Activated naive CD4-positive, alpha-beta T cell treated with anti-CD3 and anti-CD28 coated beads, Interleukin-2, amount 50 U/mL, for 72 hours (primary cell): Measurements from ENCODE around the gene UCHL3. TPM values are rescaled to one million over a fixed set of nuclear protein-coding genes. Genes with fewer than 3 reads are reported as not detected.
A peak's percentile ranks its signal among the peaks of the same experiment; 100 is the strongest.

Experiments
- ATAC-seq, 2 donors: fragments of 150-1000 bp; cut with Tn5 transposase; 2 replicates each; pipeline ENCODE4 v1.10.0; 2021; ENCODE audit warnings: mild to moderate bottlenecking in 2 of 2, moderate library complexity in 2 of 2
- DNase-seq, 2 donors: peaks; one replicate each; pipeline ENCODE4 v3.0.0; 2021 to 2022; ENCODE audit warnings: low spot score in 2 of 2
- H3K27ac Mint-ChIP-seq, 2 donors: one replicate each; pipeline ENCODE4 v1.8.0; 2022; ENCODE audit warnings: mild to moderate bottlenecking in 2 of 2, mixed read lengths in 2 of 2
- H3K36me3 Mint-ChIP-seq, 2 donors: one replicate each; pipeline ENCODE4 v1.8.0; 2022; ENCODE audit warnings: mixed read lengths in 2 of 2
- H3K9me3 Mint-ChIP-seq, 2 donors: one replicate each; pipeline ENCODE4 v1.8.0; 2022; ENCODE audit warnings: mixed read lengths in 2 of 2
- total RNA-seq, 2 donors: library from RNA; stranded (reverse); gene quantifications; one replicate each; pipeline ENCODE4 v1.2.3, GENCODE V29; 2022

Gene UCHL3
- total RNA-seq, 2 donors from 2014 or later = 41.9 to 46.7 TPM

GRCh38 chr13:75587679-75588078 is 38.1 kb downstream of the UCHL3 start:
- Mint-ChIP-seq H3K27ac (no peak overlapping the region), H3K36me3 (peaks cover 24 to 39% of the 10 kb centered on the region in 2 donors), H3K9me3 (peaks cover 13 to 17% of the 10 kb centered on the region in 2 donors)
- DNase-seq (no peak), ATAC-seq (no peak)

- H3K36me3 Mint-ChIP-seq = peaks cover 11 to 25% of the 10 kb centered on the region in 2 donors
- no peak for ATAC-seq
Observed at GRCh38 chr13:75596657-75597182, 47.1 kb downstream of the UCHL3 start.

GRCh38 chr13:75600371-75600770 is 50.8 kb downstream of the UCHL3 start:
- H3K36me3 Mint-ChIP-seq = peaks cover 11 to 23% of the 10 kb centered on the region in 2 donors
- H3K27ac Mint-ChIP-seq = no peak overlapping the region
- DNase-seq (no peak), ATAC-seq (no peak)
- H3K9me3 Mint-ChIP-seq = no peaks in the 10 kb centered on the region

More at GRCh38 chr13:75596657-75597182, 47.1 kb downstream of the UCHL3 start:
- Mint-ChIP-seq H3K9me3 (no peaks in the 10 kb centered on the region), H3K27ac (no peak overlapping the region)
- DNase-seq = no peak

- Mint-ChIP-seq H3K27ac (no peak overlapping the region), H3K9me3 (no peaks in the 10 kb centered on the region), H3K36me3 (peaks cover 13% of the 10 kb centered on the region in 2 donors)
- DNase-seq (no peak), ATAC-seq (no peak)
Observed at GRCh38 chr13:75603038-75603437, 53.4 kb downstream of the UCHL3 start.

- H3K27ac Mint-ChIP-seq = no peak overlapping the region
- ATAC-seq = no peak
- DNase-seq = no peak
- H3K9me3 Mint-ChIP-seq = no peaks in the 10 kb centered on the region
- peaks cover 10 to 13% of the 10 kb centered on the region in 2 donors for H3K36me3 Mint-ChIP-seq
Observed at GRCh38 chr13:75607447-75607846, 57.9 kb downstream of the UCHL3 start.

GRCh38 chr13:75610466-75610865 is 60.9 kb downstream of the UCHL3 start:
- Mint-ChIP-seq H3K9me3 (no peaks in the 10 kb centered on the region), H3K36me3 (peaks cover 10 to 13% of the 10 kb centered on the region in 2 donors), H3K27ac (no peak overlapping the region)
- DNase-seq (no peak), ATAC-seq (no peak)

DNA sequence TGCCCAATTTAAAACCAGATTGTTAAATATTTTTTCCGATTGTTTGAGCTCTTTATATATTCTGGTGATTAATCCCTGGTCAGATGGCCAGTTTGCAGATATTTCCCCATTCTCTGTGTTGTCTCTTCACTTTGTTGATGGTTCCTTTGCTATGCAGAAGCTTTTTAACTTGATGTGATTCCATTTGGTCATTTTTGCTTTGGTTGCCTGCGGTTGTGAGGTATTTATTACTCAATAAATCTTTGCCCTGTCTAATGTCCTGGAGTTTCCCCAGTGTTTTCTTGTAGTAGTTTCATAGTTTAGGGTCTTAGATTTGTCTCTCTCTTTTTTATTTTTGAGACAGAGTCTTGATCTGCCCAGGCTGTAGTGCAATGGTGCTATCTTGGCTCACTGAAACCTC is 62.8 kb downstream of the UCHL3 start:
- Mint-ChIP-seq H3K27ac (no peak overlapping the region), H3K9me3 (no peaks in the 10 kb centered on the region), H3K36me3 (no peaks in the 10 kb centered on the region)
- DNase-seq (no peak), ATAC-seq (no peak)

GRCh38 chr13:75617230-75617629 is 67.6 kb downstream of the UCHL3 start:
- DNase-seq (no peak), ATAC-seq (no peak)
- no peaks in the 10 kb centered on the region for H3K36me3 Mint-ChIP-seq
- H3K9me3 Mint-ChIP-seq = no peaks in the 10 kb centered on the region
- no peak overlapping the region for H3K27ac Mint-ChIP-seq

GRCh38 chr13:75618308-75618707 is 68.7 kb downstream of the UCHL3 start:
- ATAC-seq (no peak), DNase-seq (no peak)
- no peaks in the 10 kb centered on the region for H3K36me3 Mint-ChIP-seq
- H3K27ac Mint-ChIP-seq = no peak overlapping the region
- no peaks in the 10 kb centered on the region for H3K9me3 Mint-ChIP-seq

- DNase-seq = no peak
- ATAC-seq = no peak
- Mint-ChIP-seq H3K27ac (no peak overlapping the region), H3K36me3 (peaks cover 0 to 2% of the 10 kb centered on the region in 2 donors), H3K9me3 (no peaks in the 10 kb centered on the region)
Observed at GRCh38 chr13:75620020-75620419, 70.4 kb downstream of the UCHL3 start.

DNA sequence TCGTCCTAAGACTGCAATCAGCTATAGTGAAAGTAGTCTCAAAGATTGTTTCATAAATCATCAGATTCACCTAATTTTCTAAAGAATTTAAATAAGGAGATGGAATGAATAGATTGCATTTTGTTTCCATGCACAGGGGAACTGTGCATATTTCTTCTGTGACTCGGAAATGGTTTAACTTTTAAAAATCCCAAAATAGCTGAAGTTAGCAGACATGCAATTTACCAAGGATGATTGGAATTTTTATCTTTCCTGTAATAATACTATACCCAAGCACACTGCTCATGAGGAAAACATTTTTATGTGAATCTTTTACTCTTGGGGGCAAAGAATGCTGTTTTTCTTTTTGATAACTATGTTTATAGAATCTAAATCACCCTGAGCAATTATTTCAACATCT is 71.6 kb downstream of the UCHL3 start:
- peaks cover 8 to 13% of the 10 kb centered on the region in 2 donors for H3K36me3 Mint-ChIP-seq
- no peaks in the 10 kb centered on the region for H3K9me3 Mint-ChIP-seq
- no peak overlapping the region for H3K27ac Mint-ChIP-seq
- ATAC-seq (no peak), DNase-seq (no peak)

DNA sequence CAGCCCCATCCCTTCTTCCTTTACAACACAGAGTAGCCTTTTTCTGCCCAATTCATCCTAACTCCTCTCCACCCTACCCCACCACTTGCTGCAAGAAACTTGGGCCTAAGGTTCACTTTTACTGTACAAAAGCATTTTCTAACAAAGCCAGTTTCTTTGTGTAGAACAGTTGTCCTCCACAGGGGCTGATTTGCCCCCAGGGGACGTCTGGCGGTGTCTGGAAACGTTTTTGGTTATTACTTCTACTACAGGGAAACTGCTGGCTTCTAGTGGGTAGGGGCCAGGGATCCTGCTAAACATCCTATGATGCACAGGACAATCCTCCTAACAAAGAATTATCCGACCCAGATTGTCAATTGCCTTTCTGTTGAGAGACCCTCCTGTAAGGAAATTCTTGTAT is 79.2 kb downstream of the UCHL3 start:
- Mint-ChIP-seq H3K9me3 (no peaks in the 10 kb centered on the region), H3K27ac (no peak overlapping the region), H3K36me3 (peaks cover 8 to 13% of the 10 kb centered on the region in 2 donors)
- ATAC-seq = no peak
- DNase-seq = no peak

DNA sequence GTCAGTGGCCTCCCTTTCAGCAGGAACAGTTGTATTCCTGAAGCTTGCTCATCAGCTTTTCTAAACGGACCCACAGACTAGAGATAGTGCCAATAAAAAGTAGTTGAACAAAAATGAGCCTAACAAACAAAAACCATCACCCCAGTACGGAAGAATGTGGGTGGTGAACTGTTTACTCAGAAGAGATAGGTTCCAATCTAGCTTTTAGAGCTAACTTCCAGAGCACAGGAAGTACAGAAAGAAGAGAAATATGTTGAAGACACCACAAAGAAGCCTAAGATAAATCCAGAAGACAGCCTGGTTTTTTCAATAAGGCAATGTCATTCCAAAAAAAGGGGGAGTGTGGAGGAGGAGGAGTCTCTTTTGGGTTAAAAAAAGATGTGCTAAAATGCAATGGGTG is 83.7 kb downstream of the UCHL3 start:
- no peak overlapping the region for H3K27ac Mint-ChIP-seq
- H3K9me3 Mint-ChIP-seq = no peaks in the 10 kb centered on the region
- ATAC-seq (no peak), DNase-seq (no peak)
- H3K36me3 Mint-ChIP-seq = no peaks in the 10 kb centered on the region

DNA sequence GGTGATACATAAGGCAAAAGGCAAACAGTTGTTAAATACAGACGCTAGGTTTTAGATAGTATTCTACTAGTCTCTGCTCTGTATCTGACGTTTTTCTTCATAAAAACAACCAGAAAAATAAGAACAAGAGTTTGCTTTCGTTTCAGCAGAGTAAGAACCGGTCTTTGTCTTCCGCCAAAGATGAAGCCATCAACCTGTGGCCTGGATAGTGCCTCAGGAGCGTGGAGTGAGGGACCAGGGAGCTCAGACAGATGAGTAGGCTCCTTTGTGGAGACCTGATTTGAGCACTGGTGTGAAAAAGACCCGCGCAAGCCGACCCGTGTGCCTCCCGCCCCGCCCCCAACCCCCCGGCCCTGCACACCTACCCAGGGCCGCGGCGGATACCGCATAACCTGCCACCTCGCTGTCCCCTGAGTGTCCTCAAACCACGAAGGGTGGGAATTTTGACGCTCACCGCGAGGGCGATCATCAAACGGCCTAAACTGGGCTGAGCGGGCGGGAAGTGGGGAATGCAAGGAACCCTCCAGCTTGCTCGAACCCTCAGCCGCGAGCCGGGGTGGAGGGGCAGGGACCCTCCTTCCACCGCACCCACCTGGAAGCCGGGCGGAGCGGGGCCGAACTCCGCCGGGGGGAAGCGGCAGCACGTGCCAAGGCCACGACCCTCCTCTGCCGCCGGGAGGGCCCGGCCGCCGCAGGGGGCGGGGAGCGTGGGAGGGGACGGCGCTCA is 85.7 kb downstream of the UCHL3 start:
- Mint-ChIP-seq H3K9me3 (no peaks in the 10 kb centered on the region), H3K27ac (no peak overlapping the region), H3K36me3 (no peaks in the 10 kb centered on the region)
- ATAC-seq (no peak), DNase-seq (peak in 1 of 2 donors; percentile 3)

DNA sequence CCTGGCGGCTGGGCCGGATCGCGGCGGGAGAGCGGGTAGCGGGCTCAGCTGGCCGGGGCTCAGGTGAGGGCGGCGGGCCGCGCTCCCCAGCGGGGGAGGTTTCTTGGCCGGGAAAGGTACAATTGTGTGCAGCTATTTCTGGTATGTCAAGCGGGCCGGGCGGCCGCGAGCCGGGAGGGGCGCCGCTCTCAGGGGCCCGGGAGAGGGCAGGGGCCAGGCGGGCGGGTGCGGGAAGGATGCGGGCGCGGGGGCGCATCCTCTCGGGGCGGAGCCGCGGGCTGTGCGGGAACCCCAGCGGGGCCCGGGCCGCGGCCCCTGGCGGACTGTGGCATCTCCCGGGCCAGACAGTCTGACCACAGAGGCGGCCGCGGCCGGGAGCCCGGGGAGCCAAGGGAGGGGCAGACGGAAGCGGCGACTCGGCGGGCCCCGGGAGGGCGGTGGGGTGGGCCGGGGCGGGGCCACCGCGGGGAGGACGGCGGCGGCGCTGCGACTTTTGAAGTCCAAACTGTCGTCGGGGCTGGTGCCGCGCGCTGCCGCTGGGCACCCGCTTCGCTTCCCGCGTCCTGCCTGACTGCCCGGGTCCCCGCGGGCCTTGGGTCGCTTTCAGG is 86.3 kb downstream of the UCHL3 start, which contains the start of gene LMO7:
LMO7 (plus strand) TSS at position 503 of the 608 bp plus-strand sequence. CDS start 328 bp downstream, outside the sequence.
- peak; percentile 50 to 65 for DNase-seq
- Mint-ChIP-seq H3K36me3 (no peaks in the 10 kb centered on the region), H3K9me3 (no peaks in the 10 kb centered on the region), H3K27ac (no peak within 1 kb of the TSS)
- peak; percentile 70 to 76 for ATAC-seq

- H3K36me3 Mint-ChIP-seq = no peaks in the 10 kb centered on the region
- no peak overlapping the region for H3K27ac Mint-ChIP-seq
- peak; percentile 36 to 65 for DNase-seq
- no peaks in the 10 kb centered on the region for H3K9me3 Mint-ChIP-seq
- ATAC-seq = peak; percentile 60 to 65
Observed at GRCh38 chr13:75636436-75637180, 87.0 kb downstream of the UCHL3 start.

DNA sequence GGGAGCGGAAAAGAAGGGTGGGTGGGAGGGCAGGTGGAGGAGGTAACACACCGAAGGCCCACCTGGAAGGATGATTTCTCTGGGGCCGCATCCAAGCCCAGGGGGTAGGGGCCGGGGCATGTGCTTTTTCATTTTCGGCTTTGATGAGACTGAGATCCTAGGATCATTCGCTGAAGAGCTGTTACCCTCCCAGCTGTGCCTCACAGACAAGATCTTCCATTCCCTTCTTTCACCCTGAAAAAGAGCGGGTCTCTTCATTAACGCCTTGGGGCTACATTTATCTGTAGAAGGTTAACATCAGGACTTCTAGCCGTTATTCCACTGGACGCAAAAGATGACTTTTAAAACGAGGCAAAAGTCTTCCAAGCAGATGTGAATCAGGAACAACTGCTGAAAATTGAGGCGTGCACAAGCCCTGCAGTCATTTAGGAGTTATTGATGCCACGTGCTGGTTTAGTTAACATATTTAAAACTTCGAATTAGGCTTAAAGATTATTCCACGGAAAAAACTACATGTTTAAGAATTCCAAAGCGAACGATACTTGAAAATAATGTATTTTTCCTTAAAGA is 87.7 kb downstream of the UCHL3 start:
- no peaks in the 10 kb centered on the region for H3K9me3 Mint-ChIP-seq
- H3K27ac Mint-ChIP-seq = no peak overlapping the region
- H3K36me3 Mint-ChIP-seq = no peaks in the 10 kb centered on the region
- no peak for ATAC-seq
- no peak for DNase-seq
